Tibial nerve (tissue), 4 donors: Measurements from ENCODE around the gene ETV7.

ENCODE experiments used
- EP300 ChIP-seq, 2 donors: sonication (generic); formaldehyde crosslinking; IDR thresholded peaks; one replicate each; pipeline ENCODE4 v1.6.1; 2017; ENCODE audit warnings: antibody characterized with exemption in 2 of 2, mild to moderate bottlenecking in 1 of 2
- POLR2A ChIP-seq, 2 donors: fragments of 450-650 bp; IDR thresholded peaks; one replicate each; pipeline ENCODE4 v1.6.1; 2017; ENCODE audit warnings: antibody characterized with exemption in 2 of 2, mild to moderate bottlenecking in 2 of 2, moderate library complexity in 2 of 2
- TF ChIP-seq, protein P1 (sequence below), 5 experiments: fragments of 200-600 bp in 3 of 5; fragments of 450-650 bp in 2 of 5; sonication (generic) in 3 of 5; IDR thresholded peaks; one replicate each; pipeline ENCODE4 v1.5.1; 2016 to 2019; ENCODE audit warnings: antibody characterized with exemption in 5 of 5, mild to moderate bottlenecking in 3 of 5, moderate library complexity in 2 of 5

DNA sequence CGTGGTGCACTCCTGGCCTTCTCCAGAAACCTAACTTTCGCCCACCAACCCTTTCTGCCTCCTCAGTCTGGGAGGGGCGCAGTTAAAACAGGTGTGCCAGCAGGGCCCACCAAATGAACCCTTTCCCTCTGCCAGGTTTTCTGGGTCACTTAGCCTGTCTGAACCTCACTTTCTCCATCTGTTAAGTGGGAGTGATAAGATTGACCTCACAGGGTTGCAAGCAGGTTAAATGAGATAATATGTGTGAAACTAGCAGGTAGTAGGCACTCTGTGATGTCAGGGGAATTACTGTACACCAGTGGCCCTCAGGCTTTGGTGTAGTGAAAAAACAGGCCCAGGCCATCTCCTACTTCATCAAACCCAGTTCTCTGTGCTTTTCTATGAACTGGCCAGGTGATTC lies 64.9 kb downstream of the ETV7 start:
- no peak for TF ChIP-seq POLR2A (IDR thresholded peaks at IDR 0.05)
- TF ChIP-seq, protein P1, sequence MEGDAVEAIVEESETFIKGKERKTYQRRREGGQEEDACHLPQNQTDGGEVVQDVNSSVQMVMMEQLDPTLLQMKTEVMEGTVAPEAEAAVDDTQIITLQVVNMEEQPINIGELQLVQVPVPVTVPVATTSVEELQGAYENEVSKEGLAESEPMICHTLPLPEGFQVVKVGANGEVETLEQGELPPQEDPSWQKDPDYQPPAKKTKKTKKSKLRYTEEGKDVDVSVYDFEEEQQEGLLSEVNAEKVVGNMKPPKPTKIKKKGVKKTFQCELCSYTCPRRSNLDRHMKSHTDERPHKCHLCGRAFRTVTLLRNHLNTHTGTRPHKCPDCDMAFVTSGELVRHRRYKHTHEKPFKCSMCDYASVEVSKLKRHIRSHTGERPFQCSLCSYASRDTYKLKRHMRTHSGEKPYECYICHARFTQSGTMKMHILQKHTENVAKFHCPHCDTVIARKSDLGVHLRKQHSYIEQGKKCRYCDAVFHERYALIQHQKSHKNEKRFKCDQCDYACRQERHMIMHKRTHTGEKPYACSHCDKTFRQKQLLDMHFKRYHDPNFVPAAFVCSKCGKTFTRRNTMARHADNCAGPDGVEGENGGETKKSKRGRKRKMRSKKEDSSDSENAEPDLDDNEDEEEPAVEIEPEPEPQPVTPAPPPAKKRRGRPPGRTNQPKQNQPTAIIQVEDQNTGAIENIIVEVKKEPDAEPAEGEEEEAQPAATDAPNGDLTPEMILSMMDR (IDR thresholded peaks at IDR 0.05), result no peak
- TF ChIP-seq EP300 (IDR thresholded peaks at IDR 0.05), result no peak
